K562 (cell line): Measurements from ENCODE around the gene ANKH. TPM values are rescaled to one million over a fixed set of nuclear protein-coding genes. Genes with fewer than 3 reads are reported as not detected.

Source experiments
- ATAC-seq: fragments of 200-7000 bp; cut with Tn5 transposase; 3 replicates; pipeline ENCODE4 v1.9.1; 2020; ENCODE audit warnings: moderate library complexity
- BruUV-seq: library from RNA; stranded (reverse); fragments of 400-500 nt; replicated peaks from 2 replicates; lab custom pipeline; 2021; lab: Mats Ljungman, UMichigan
- CTCF ChIA-PET: fragments of 300-600 bp; formaldehyde crosslinking; extraction: SDS; loops from one replicate; lab custom pipeline; 2021; ENCODE audit warnings: low intra/inter-chr PET ratio; lab: Yijun Ruan, JAX
- POLR2A ChIA-PET: fragments of 300-600, 350-650 bp; sonication (Branson Sonifier 250); formaldehyde crosslinking; extraction: SDS; loops from one replicate; lab custom pipeline; 2021; ENCODE audit warnings: antibody characterized with exemption, inconsistent platforms; lab: Yijun Ruan, JAX
- DNase-seq, 4 experiments: peaks; one replicate each; pipeline versions ENCODE4 v3.0.0 to v3.0.0-alpha.2; 2011 to 2018; ENCODE audit warnings: low spot score in 3 of 4, mixed read lengths in 3 of 4; ENCODE audit errors: extremely low read depth in 1 of 4
- FAIRE-seq: peaks from 2 replicates; lab custom pipeline; 2011; peaks lifted over from hg19 to GRCh38; lab: Jason Lieb, UNC
- H2AFZ ChIP-seq: 2 replicates; pipeline ENCODE4 v1.6.0; 2011; ENCODE audit warnings: low read depth, low read length, control low read depth, inconsistent platforms
- H3K27ac ChIP-seq: fragments of 200-600 bp; 3 replicates; pipeline ENCODE4 v1.8.0; 2011; ENCODE audit warnings: low read depth, mild to moderate bottlenecking, control low read depth, inconsistent platforms, low read length, moderate library complexity, mixed read lengths; ENCODE audit errors: extremely low read depth
- H3K27me3 ChIP-seq, 2 experiments: fragments of 300-600 bp in 1 of 2; 2 replicates in 1 of 2; 3 replicates in 1 of 2; pipeline versions ENCODE4 v1.6.0 to v1.8.0; 2011; ENCODE audit warnings: inconsistent platforms in 2 of 2, low read length in 2 of 2, mild to moderate bottlenecking in 1 of 2, mixed read lengths in 1 of 2, moderate library complexity in 1 of 2; ENCODE audit not compliant: control insufficient read depth in 2 of 2, insufficient read depth in 2 of 2
- H3K36me3 ChIP-seq: fragments of 300-600 bp; 3 replicates; pipeline ENCODE4 v1.8.0; 2011; ENCODE audit warnings: mild to moderate bottlenecking, low read length, inconsistent platforms; ENCODE audit not compliant: control insufficient read depth, insufficient read depth
- H3K4me1 ChIP-seq, 2 experiments: fragments of 200-600 bp in 1 of 2; replicated peaks in 1 of 2; 2 replicates in 1 of 2; 3 replicates in 1 of 2; pipeline versions ENCODE4 v1.5.1 to v1.8.0; 2011; ENCODE audit warnings: inconsistent platforms in 2 of 2, low read length in 2 of 2, mild to moderate bottlenecking in 1 of 2, mixed read lengths in 1 of 2, moderate library complexity in 1 of 2; ENCODE audit not compliant: control insufficient read depth in 2 of 2, insufficient read depth in 2 of 2
- H3K4me2 ChIP-seq: 2 replicates; pipeline ENCODE4 v1.6.1; 2011; ENCODE audit warnings: low read length, control low read depth, inconsistent platforms, mixed read lengths; ENCODE audit not compliant: insufficient read depth
- H3K4me3 ChIP-seq: fragments of 200-600 bp; sonication (generic), shearing (Covaris generic); 2 replicates; pipeline ENCODE4 v1.5.1; 2016; ENCODE audit warnings: control low read depth, inconsistent platforms
- H3K79me2 ChIP-seq: fragments of 200-600 bp; 3 replicates; pipeline ENCODE4 v1.8.0; 2011; ENCODE audit warnings: low read length, inconsistent platforms; ENCODE audit not compliant: control insufficient read depth, insufficient read depth
- H3K9ac ChIP-seq, 2 experiments: 2 replicates each; pipeline versions ENCODE4 v1.6.0 to v1.6.1; 2011; ENCODE audit warnings: low read depth in 2 of 2, low read length in 2 of 2, control low read depth in 1 of 2, inconsistent platforms in 1 of 2, mild to moderate bottlenecking in 1 of 2, mixed read lengths in 1 of 2; ENCODE audit not compliant: insufficient read depth in 1 of 2
- H3K9me1 ChIP-seq: one replicate; pipeline ENCODE4 v1.6.0; 2011; ENCODE audit warnings: inconsistent platforms, mild to moderate bottlenecking, low read length, moderate library complexity; ENCODE audit not compliant: control insufficient read depth, insufficient read depth
- H3K9me3 ChIP-seq: replicated peaks from 2 replicates; pipeline ENCODE4 v1.5.1; 2011; ENCODE audit warnings: low read depth, low read length, inconsistent platforms; ENCODE audit not compliant: control insufficient read depth, insufficient read depth
- H4K20me1 ChIP-seq: replicated peaks from 2 replicates; pipeline ENCODE4 v1.6.1; 2011; ENCODE audit warnings: low read length, inconsistent platforms, mixed read lengths; ENCODE audit not compliant: control insufficient read depth, insufficient read depth
- ASH1L ChIP-seq: fragments of 450-650 bp; IDR thresholded peaks from 2 replicates; pipeline ENCODE4 v1.6.1; 2018; ENCODE audit warnings: borderline replicate concordance, mild to moderate bottlenecking, low read depth; ENCODE audit not compliant: partially characterized antibody
- BRF1 ChIP-seq: IDR thresholded peaks from 3 replicates; pipeline ENCODE4 v1.6.1; 2011; ENCODE audit warnings: borderline replicate concordance, mild to moderate bottlenecking; ENCODE audit not compliant: insufficient read length; ENCODE audit errors: extremely low read depth
- COPS2 ChIP-seq: fragments of 450-650 bp; conservative IDR thresholded peaks from 2 replicates; pipeline ENCODE4 v1.6.1; 2016; ENCODE audit warnings: mild to moderate bottlenecking, moderate library complexity
- DPF2 ChIP-seq: fragments of 450-650 bp; IDR thresholded peaks from 2 replicates; pipeline ENCODE4 v1.6.1; 2016
- WGBS: fragments of 100-300 bp; shearing (Covaris generic); methylation state at CpG from one replicate; pipeline ENCODE4 v1.1.6; 2016; ENCODE audit warnings: low coverage, mixed read lengths; ENCODE audit not compliant: insufficient coverage; ENCODE audit errors: missing lambda C conversion rate; 5-methylcytosine and 5-hydroxymethylcytosine counted together
- in situ Hi-C: fragments of 300-500 bp; cut with MboI; formaldehyde crosslinking; loops from 4 replicates; pipeline ENCODE4 v1.15.0; 2018; ENCODE audit warnings: inconsistent platforms, mixed read lengths
- intact Hi-C: fragments of 100-400 bp; cut with micrococcal nuclease; formaldehyde crosslinking; loops from 2 replicates; pipeline ENCODE4 v1.14.2; 2022
- polyA plus RNA-seq, 8 experiments: library from polyadenylated mRNA; depleted of rRNA in 4 of 8; stranded (reverse) in 5 of 8; unstranded in 3 of 8; fragments of >200 nt; fragmentation: Nextera tagmentation in 2 of 8; fragmentation: Illumina TruSeq in 1 of 8; extraction: Ambion mirVana in 2 of 8; extraction: Trizol in 1 of 8; gene quantifications; 2 replicates each; pipeline versions ENCODE4 v1.2.1 to v1.2.3, GENCODE V29; 2011 to 2014; ENCODE audit warnings: inconsistent platforms in 1 of 8, missing spikeins in 1 of 8
- total RNA-seq, 7 experiments: library from RNA; depleted of rRNA in 6 of 7; stranded (reverse); fragments of >200 nt in 6 of 7; fragmentation: Illumina TruSeq in 2 of 7; extraction: Trizol in 2 of 7; gene quantifications; 2 replicates each; pipeline versions ENCODE4 v1.2.1 to v1.2.3, GENCODE V29; 2011 to 2021; ENCODE audit warnings: low replicate concordance in 1 of 7
- TF ChIP-seq, protein P1 (sequence below): fragments of 250-450 bp; sonication (Bioruptor Pico); IDR thresholded peaks from 2 replicates; pipeline ENCODE4 v1.5.0; 2020; ENCODE audit warnings: mild to moderate bottlenecking, borderline replicate concordance
- TF ChIP-seq, protein P2 (sequence below): fragments of 250-450 bp; sonication (Bioruptor Pico); IDR thresholded peaks from 2 replicates; pipeline ENCODE4 v1.4.0; 2020; ENCODE audit warnings: mild to moderate bottlenecking, moderate library complexity
- TF ChIP-seq, protein P3 (sequence below), 2 experiments: fragments of 450-650 bp in 1 of 2; IDR thresholded peaks; 2 replicates each; pipeline ENCODE4 v1.6.1; 2011 to 2017; ENCODE audit warnings: low read depth in 2 of 2, antibody characterized with exemption in 1 of 2, borderline replicate concordance in 1 of 2, low read length in 1 of 2, mild to moderate bottlenecking in 1 of 2, mixed read lengths in 1 of 2; ENCODE audit not compliant: control insufficient read depth in 1 of 2

ANKH gene
- total and polyA plus RNA-seq, 9 of the 15 experiments (the other 6 are each of a cell fraction or from before 2014, with no cell fraction given), result 0.79 to 12.2 (median 4.5) TPM

DNA sequence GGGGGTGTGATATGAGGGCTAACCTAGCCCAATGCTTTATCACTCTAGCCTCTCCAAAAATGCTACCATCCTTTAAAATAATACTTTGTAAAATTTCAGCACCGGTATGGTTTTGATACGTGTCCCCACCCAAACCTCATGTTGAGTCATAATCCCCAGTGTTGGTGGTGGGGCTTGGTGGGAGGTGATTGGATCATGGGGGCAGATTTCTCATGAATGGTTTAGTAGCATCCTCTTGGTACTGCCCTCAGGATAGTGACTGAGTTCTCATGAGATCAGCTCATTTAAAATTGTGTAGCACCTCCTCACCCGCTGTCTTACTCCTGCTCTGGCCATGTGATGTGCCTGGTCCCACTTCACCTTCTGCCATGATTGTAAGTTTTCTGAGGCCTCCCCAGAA lies 35.0 kb upstream of the ANKH start:
- no peak for ATAC-seq
- no peak for FAIRE-seq
- H3K9me1 ChIP-seq, result no peaks in the 10 kb centered on the region
- no peak overlapping the region for H2AFZ ChIP-seq
- no peaks in the 10 kb centered on the region for H3K9me3 ChIP-seq
- H3K27ac ChIP-seq, result no peak overlapping the region
- no peak for DNase-seq
- no TSS peak for BruUV-seq
- no peak overlapping the region for H3K9ac ChIP-seq
- H3K4me3 ChIP-seq, result no peak overlapping the region
- TF ChIP-seq, protein P1, sequence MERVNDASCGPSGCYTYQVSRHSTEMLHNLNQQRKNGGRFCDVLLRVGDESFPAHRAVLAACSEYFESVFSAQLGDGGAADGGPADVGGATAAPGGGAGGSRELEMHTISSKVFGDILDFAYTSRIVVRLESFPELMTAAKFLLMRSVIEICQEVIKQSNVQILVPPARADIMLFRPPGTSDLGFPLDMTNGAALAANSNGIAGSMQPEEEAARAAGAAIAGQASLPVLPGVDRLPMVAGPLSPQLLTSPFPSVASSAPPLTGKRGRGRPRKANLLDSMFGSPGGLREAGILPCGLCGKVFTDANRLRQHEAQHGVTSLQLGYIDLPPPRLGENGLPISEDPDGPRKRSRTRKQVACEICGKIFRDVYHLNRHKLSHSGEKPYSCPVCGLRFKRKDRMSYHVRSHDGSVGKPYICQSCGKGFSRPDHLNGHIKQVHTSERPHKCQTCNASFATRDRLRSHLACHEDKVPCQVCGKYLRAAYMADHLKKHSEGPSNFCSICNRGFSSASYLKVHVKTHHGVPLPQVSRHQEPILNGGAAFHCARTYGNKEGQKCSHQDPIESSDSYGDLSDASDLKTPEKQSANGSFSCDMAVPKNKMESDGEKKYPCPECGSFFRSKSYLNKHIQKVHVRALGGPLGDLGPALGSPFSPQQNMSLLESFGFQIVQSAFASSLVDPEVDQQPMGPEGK (CRISPR knock-in tag), result no peak
- TF ChIP-seq, protein P2, sequence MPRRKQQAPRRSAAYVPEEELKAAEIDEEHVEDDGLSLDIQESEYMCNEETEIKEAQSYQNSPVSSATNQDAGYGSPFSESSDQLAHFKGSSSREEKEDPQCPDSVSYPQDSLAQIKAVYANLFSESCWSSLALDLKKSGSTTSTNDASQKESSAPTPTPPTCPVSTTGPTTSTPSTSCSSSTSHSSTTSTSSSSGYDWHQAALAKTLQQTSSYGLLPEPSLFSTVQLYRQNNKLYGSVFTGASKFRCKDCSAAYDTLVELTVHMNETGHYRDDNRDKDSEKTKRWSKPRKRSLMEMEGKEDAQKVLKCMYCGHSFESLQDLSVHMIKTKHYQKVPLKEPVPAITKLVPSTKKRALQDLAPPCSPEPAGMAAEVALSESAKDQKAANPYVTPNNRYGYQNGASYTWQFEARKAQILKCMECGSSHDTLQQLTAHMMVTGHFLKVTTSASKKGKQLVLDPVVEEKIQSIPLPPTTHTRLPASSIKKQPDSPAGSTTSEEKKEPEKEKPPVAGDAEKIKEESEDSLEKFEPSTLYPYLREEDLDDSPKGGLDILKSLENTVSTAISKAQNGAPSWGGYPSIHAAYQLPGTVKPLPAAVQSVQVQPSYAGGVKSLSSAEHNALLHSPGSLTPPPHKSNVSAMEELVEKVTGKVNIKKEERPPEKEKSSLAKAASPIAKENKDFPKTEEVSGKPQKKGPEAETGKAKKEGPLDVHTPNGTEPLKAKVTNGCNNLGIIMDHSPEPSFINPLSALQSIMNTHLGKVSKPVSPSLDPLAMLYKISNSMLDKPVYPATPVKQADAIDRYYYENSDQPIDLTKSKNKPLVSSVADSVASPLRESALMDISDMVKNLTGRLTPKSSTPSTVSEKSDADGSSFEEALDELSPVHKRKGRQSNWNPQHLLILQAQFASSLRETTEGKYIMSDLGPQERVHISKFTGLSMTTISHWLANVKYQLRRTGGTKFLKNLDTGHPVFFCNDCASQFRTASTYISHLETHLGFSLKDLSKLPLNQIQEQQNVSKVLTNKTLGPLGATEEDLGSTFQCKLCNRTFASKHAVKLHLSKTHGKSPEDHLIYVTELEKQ (CRISPR knock-in tag), result no peak
- TF ChIP-seq BRF1 (no peak), DPF2 (no peak), COPS2 (no peak), ASH1L (no peak)
- TF ChIP-seq, protein P3, sequence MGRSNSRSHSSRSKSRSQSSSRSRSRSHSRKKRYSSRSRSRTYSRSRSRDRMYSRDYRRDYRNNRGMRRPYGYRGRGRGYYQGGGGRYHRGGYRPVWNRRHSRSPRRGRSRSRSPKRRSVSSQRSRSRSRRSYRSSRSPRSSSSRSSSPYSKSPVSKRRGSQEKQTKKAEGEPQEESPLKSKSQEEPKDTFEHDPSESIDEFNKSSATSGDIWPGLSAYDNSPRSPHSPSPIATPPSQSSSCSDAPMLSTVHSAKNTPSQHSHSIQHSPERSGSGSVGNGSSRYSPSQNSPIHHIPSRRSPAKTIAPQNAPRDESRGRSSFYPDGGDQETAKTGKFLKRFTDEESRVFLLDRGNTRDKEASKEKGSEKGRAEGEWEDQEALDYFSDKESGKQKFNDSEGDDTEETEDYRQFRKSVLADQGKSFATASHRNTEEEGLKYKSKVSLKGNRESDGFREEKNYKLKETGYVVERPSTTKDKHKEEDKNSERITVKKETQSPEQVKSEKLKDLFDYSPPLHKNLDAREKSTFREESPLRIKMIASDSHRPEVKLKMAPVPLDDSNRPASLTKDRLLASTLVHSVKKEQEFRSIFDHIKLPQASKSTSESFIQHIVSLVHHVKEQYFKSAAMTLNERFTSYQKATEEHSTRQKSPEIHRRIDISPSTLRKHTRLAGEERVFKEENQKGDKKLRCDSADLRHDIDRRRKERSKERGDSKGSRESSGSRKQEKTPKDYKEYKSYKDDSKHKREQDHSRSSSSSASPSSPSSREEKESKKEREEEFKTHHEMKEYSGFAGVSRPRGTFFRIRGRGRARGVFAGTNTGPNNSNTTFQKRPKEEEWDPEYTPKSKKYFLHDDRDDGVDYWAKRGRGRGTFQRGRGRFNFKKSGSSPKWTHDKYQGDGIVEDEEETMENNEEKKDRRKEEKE (IDR thresholded peaks at IDR 0.05; ENCODE audit: borderline replicate concordance in 1 of 2, control insufficient read depth in 1 of 2, low read depth in 2 of 2, low read length in 1 of 2), result no peak
- TF ChIP-seq, all 486 proteins: peak for 0
- in situ Hi-C loops, result no loop called here
- Histone ChIP-seq H4K20me1 (no peaks in the 10 kb centered on the region), H3K27me3 (peaks cover under 1 to 14% of the 10 kb centered on the region in 2 experiments; a peak in 4 of 5 replicates), H3K4me1 (no peaks in the 10 kb centered on the region), H3K79me2 (no peaks in the 10 kb centered on the region), H3K4me2 (no peak overlapping the region), H3K36me3 (no peaks in the 10 kb centered on the region)
- CTCF ChIA-PET, result no interaction called here
- WGBS, result 0% methylated on average over 3 of the region's 3 CpGs
- intact Hi-C loops, result no loop called here
- POLR2A ChIA-PET, result no interaction called here
